Ishikawa (cell line): ENCODE results near the gene MRGPRF.

Experiments used
- CEBPB ChIP-seq: IDR thresholded peaks from 2 replicates; pipeline ENCODE4 v1.6.1; 2012
- CREB1 ChIP-seq: IDR thresholded peaks from 2 replicates; pipeline ENCODE4 v1.6.1; 2012; ENCODE audit warnings: low read depth
- EGR1 ChIP-seq: IDR thresholded peaks from 2 replicates; pipeline ENCODE4 v1.6.1; 2012
- EP300 ChIP-seq: IDR thresholded peaks from 2 replicates; pipeline ENCODE4 v1.6.1; 2012; ENCODE audit warnings: borderline replicate concordance
- MAX ChIP-seq: IDR thresholded peaks from 2 replicates; pipeline ENCODE4 v1.6.1; 2012
- NFIC ChIP-seq: IDR thresholded peaks from 2 replicates; pipeline ENCODE4 v1.6.1; 2012
- RAD21 ChIP-seq: IDR thresholded peaks from 2 replicates; pipeline ENCODE4 v1.6.1; 2012; ENCODE audit warnings: low read depth
- TAF1 ChIP-seq: IDR thresholded peaks from 2 replicates; pipeline ENCODE4 v1.6.1; 2012; ENCODE audit warnings: low read depth, mild to moderate bottlenecking
- TCF12 ChIP-seq: IDR thresholded peaks from 2 replicates; pipeline ENCODE4 v1.6.1; 2012; ENCODE audit warnings: low read depth
- TEAD4 ChIP-seq: IDR thresholded peaks from 2 replicates; pipeline ENCODE4 v1.6.1; 2012
- YY1 ChIP-seq: IDR thresholded peaks from 2 replicates; pipeline ENCODE4 v1.6.1; 2012; ENCODE audit warnings: low read depth

GRCh38 chr11:68989936-68990606, 23.0 kb downstream of the MRGPRF start:
- TF ChIP-seq NFIC (no peak), EP300 (no peak), TCF12 (no peak), RAD21 (no peak), TEAD4 (no peak), MAX (no peak), EGR1 (no peak), CREB1 (no peak), TAF1 (no peak), YY1 (no peak), CEBPB (no peak)
